SKM-1 treated with dmso at 0.1 percent for 144 hours (cell line): Measurements from ENCODE around the gene BBS9.
"Not testable (repeated sequence)": the region's sequence is repeated elsewhere in the genome, so short reads cannot be mapped to it uniquely, and the experiment has no call there.

ENCODE experiments used
- DNase-seq: peaks from one replicate; lab custom pipeline; 2025; ENCODE audit not compliant: unreplicated experiment; lab: John Stamatoyannopoulos, UW

The BBS9 gene

GRCh38 chr7:33193308-33193864 lies 64.0 kb downstream of the BBS9 start:
- DNase-seq, result no peak

GRCh38 chr7:33195264-33195663 lies 65.9 kb downstream of the BBS9 start:
- no peak for DNase-seq

- no peak for DNase-seq
These were observed 66.9 kb downstream of the BBS9 start for GRCh38 chr7:33196221-33196620.

- DNase-seq, result no peak
These were observed 70.9 kb downstream of the BBS9 start for GRCh38 chr7:33200282-33200681.

- DNase-seq, result no peak
These were observed 72.5 kb downstream of the BBS9 start for GRCh38 chr7:33201821-33202220.

- no peak for DNase-seq
These were observed 81.6 kb downstream of the BBS9 start for GRCh38 chr7:33210958-33211357.

- no peak for DNase-seq
These were observed 82.8 kb downstream of the BBS9 start for GRCh38 chr7:33212144-33212543.

- no peak for DNase-seq
These were observed 86.6 kb downstream of the BBS9 start for GRCh38 chr7:33215992-33216391.

GRCh38 chr7:33217595-33217994 lies 88.2 kb downstream of the BBS9 start:
- no peak for DNase-seq

GRCh38 chr7:33218841-33219535 lies 89.6 kb downstream of the BBS9 start:
- not testable (repeated sequence) for DNase-seq

GRCh38 chr7:33220231-33220630 lies 90.9 kb downstream of the BBS9 start:
- DNase-seq, result no peak

GRCh38 chr7:33221390-33221789 lies 92.0 kb downstream of the BBS9 start:
- DNase-seq, result no peak

GRCh38 chr7:33232632-33233145 lies 103.3 kb downstream of the BBS9 start:
- DNase-seq, result no peak

- no peak for DNase-seq
These were observed 104.3 kb downstream of the BBS9 start for GRCh38 chr7:33233659-33234058.

- no peak for DNase-seq
These were observed 107.7 kb downstream of the BBS9 start for GRCh38 chr7:33237036-33237435.

GRCh38 chr7:33243319-33243881 lies 114.0 kb downstream of the BBS9 start:
- peak; percentile 17 for DNase-seq

GRCh38 chr7:33248671-33249070 lies 119.3 kb downstream of the BBS9 start:
- DNase-seq, result no peak

GRCh38 chr7:33250421-33250871 lies 121.1 kb downstream of the BBS9 start:
- no peak for DNase-seq

- no peak for DNase-seq
These were observed 121.9 kb downstream of the BBS9 start for GRCh38 chr7:33251301-33251700.

- DNase-seq, result no peak
These were observed 129.2 kb downstream of the BBS9 start for GRCh38 chr7:33258491-33258951.

- no peak for DNase-seq
These were observed 132.2 kb downstream of the BBS9 start for GRCh38 chr7:33261585-33261984.

- no peak for DNase-seq
These were observed 133.1 kb downstream of the BBS9 start for GRCh38 chr7:33262476-33262875.
